Activated T-helper 1 cell treated with Interleukin-2 at 50 U/mL for 16 hours (primary cell): ENCODE data around the gene EXOSC2.
"Not testable (repeated sequence)": the region's sequence is repeated elsewhere in the genome, so short reads cannot be mapped to it uniquely, and the experiment has no call there.

Experiments used
- DNase-seq: peaks from one replicate; pipeline ENCODE4 v3.0.0-alpha.2; 2020; ENCODE audit warnings: low read depth

The EXOSC2 gene

DNA sequence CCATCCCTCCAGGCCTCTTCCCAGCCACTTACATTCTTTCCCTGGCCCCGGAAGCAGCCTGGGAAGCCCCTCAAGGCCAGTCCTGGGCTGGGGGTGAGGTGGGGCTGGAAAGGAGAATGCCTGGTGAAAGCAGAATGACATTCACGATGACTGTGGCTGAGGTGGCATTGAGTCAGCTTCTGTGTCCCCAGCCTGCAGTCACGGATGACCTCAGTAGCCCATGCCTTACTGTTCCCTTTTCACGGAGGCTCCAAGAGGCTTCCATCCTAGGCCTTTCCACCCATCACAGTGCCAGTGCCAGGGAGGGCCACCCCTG lies 26.5 kb upstream of the EXOSC2 start:
- DNase-seq, result no peak

GRCh38 chr9:130668196-130668595 lies 25.4 kb upstream of the EXOSC2 start:
- DNase-seq, result no peak

GRCh38 chr9:130668659-130669058 lies 24.9 kb upstream of the EXOSC2 start:
- DNase-seq, result no peak

GRCh38 chr9:130669965-130670364 lies 23.6 kb upstream of the EXOSC2 start:
- DNase-seq, result no peak

DNA sequence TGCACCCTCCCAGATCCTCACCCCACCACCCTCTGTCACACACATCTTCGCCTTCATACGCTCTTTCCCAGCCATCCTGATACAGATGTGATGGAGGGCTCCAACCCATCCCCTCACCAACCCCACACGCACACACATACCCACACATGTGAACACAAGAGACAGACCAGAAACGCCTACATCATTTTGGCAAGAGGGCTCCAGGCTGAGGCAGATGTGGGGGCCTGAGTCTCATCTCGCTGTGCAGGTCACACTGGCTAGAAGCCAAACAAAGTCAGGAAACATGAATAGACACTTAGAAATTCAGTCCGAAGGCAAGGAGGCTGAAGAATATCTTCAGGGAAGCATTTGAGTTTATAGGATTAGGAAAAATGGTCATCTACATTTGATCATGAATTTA lies 22.9 kb upstream of the EXOSC2 start:
- no peak for DNase-seq

GRCh38 chr9:130672466-130672865 lies 21.1 kb upstream of the EXOSC2 start:
- no peak for DNase-seq

GRCh38 chr9:130672933-130673615 lies 20.5 kb upstream of the EXOSC2 start:
- no peak for DNase-seq

DNA sequence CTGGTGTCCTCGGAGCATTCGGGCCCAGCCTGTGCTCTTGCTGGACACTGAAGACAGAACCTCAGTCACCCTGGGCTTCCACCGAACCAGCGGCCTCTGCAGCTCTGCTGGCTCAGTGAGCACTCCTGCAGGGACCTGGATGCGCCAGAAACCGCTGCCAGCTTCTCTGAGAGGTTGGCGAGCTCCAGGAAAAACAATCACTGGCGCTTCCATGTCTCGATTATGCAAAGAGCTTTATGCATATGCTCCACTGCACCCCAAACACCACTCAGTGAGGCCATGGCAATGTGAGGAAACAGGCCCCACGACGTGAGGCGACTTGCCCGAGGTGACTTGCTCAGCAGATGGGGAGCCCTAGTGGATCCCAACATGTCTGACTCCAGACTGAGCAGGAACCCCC lies 18.2 kb upstream of the EXOSC2 start:
- DNase-seq, result no peak

GRCh38 chr9:130677252-130677651 lies 16.3 kb upstream of the EXOSC2 start:
- no peak for DNase-seq

- peak; percentile 29 for DNase-seq
These were observed 12.5 kb upstream of the EXOSC2 start for GRCh38 chr9:130680836-130681768.

DNA sequence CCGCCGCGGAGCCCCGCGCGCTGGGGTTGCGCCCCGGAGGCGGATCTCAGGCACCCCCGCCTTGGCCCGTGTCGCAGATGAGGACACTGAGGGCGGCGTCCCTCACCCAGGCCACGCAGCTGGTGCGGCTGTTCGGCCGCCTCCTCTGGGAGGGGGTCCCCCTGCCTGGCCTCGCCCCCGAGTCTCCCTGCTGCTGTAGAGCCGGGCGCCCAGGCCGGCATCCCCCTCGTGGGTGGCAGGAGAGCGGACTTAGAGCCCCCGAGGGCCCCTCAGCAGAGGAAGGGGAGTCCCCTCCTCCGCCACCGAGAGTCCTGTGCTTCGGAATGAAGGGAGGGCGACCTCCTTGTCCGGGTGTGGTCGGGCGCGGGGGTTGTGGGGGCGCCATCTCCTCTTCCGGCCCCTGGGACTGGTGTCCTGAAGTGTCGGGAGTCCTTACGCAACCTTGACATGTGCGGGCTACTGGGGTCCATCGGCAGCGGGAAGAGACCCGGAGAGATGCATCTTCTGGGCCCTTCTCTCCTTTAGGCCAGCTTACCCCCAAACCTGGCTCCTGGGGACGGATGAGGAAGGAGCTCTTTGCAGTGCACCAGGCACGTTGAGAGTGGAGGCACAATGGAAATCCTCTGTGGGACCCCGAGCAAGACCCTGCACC lies 11.7 kb upstream of the EXOSC2 start:
- DNase-seq, result no peak

GRCh38 chr9:130682421-130683121 lies 11.0 kb upstream of the EXOSC2 start:
- DNase-seq, result peak; percentile 23

DNA sequence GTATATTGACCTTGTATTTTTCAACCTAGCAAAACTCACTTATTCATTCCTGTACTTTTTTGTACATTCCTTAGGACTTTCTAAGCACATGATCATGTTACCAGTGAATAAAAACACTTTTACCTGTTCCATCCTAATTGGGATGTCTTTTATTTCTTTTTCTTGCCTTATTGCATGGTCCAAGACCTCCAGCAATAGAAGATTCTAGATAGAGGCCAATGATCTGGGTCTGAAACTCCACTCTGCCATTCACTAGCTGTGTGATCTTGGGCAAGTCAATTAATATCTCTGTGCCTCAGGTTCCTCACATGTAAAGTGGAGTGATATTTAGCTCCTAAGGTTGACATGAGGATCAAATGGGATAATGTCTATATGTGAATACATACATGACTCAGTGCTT lies 8.5 kb upstream of the EXOSC2 start:
- DNase-seq, result no peak

GRCh38 chr9:130685945-130686344 lies 7.6 kb upstream of the EXOSC2 start:
- DNase-seq, result not testable (repeated sequence)

GRCh38 chr9:130687615-130688014 lies 6.0 kb upstream of the EXOSC2 start:
- no peak for DNase-seq

GRCh38 chr9:130688072-130688471 lies 5.5 kb upstream of the EXOSC2 start:
- no peak for DNase-seq

- no peak for DNase-seq
These were observed 4.0 kb upstream of the EXOSC2 start for GRCh38 chr9:130689572-130689936.

DNA sequence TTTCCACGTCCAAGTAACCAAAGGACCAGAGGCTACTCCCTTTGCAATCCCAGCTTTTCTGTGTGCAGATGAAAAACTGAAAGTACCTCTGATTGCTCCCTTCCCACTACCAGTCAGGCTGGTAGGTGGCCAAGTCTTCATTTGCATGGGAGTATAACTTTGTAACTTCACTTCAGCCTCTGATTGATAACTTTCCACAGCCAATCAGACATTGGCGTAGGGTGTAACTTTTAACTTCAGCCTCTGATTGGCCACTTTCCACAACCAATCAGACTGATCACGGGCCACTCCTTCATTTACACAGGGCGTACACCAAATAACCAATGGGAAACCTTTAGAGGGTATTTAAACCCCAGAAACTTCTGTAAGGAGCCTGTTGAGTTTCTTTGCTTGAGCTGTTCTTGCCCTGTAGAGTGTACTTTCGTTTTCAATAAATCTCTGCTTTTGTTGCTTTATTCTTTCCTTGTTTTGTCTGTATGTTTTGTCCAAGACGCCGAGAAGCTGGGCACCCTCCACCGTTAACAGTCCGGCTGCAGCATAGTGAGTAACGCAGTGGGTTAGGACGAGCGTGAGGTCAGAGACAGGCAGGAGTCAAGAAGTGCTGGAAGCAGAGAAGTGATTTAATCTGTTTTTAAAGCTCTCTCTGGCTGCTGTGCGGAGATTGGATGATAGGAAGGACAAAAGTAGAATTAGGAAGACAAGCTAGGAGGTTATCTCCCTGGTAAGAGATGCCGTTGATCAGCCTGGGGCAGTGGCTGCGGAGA lies 3.5 kb upstream of the EXOSC2 start:
- no peak for DNase-seq

DNA sequence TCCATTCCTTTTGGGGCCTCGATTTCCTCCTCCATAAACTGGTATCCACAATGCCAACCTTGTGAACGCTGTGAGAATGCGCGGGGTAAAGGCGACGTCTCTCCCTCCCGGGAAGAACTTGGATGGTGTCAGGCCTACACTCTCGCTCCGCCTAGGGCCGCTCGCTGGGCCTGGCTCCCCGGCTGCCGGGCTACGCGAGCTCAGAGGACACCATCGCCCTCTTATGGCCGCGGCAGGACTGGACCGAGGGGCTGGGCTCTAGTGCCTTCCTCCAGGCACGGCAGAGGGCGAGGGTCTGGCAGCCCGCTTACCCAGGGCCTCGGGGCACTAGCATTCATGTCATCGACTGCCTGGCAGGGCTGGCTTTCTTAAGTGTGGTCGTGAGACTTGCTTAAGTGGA lies 1.3 kb upstream of the EXOSC2 start:
- no peak for DNase-seq

DNA sequence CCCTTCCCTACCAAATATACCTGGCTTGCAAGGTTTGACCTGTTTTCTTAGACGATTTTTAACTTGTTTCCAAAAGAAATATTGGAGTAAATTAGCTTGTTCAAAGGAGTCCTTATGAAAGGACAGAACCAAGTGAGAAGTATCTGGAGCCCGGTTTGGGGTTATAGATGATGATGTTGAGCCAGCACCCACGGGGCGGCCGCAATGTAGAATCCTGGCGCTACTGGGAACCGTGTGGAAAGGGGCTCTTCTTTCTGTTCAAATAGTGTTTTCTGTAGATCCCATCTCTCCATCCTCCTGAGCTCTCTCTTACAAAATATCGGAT lies 517 bp upstream of the EXOSC2 start:
- DNase-seq, result no peak

DNA sequence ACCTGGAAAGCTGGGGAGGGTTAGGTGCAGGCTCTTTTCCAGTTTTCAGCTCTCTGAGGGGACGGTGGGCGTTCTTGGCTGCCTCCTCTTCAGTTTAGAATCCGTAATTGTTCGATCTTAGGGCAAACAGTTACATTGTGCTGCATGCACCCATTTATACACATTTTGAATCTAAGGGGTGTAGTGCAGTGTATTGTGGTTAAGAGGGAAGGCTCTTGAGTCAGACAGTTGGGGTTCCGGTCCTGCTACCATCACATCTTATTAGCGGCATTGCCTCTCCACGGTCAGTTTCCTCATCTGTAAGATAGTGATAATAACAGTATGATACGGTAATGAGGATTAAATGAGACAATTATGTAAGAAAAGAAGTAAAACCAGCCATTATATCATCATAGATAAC lies 625 bp downstream of the EXOSC2 start:
- no peak for DNase-seq

DNA sequence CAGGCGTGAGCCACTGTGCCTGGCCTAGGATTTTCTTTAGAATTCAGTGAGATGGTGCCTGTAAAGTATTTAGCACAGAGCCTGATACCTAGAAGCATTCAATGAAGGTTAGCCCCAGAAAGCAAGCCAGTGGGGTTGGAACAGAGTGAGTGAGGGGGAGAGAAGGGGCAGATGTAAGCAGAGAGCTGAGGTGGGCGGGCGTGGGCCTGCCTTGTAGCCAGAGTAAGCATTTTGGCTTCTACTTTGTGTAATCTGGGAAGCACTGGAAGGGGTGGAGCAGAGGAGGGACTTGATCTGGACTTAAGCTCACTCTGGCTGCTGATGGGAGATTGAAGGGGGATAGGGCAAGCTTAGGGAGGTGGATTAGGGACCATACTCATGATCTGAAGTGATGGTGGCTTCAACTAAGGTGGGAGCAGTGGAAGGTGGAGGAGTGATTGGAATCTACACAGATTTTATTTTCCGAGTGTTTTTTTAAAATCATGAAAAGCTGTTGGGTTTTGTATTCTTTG lies 2.6 kb downstream of the EXOSC2 start:
- no peak for DNase-seq
